Measurements from ENCODE around the gene HSFX1.
"Not testable (repeated sequence)": the region's sequence is repeated elsewhere in the genome, so short reads cannot be mapped to it uniquely, and the experiment has no call there.

DNA sequence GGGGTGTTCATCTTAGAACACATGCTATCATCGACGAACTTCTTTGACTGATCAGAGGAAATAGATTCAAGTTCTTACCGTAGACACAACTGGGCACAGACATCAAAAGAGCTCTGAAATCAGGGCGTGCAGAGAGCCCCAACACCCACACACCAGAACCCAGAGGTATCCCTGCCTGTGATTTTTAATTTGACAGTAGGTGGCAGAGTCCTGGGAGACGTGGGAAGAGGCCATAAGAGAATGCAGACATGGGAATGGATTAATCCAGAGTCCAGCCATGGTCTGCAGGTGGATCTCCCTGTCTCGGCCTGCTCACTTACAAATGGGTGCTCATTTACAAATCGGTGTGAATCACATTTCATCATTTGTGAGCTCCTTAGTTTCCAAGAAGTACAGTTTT is 4.1 kb downstream of the HSFX1 start:
- TF ChIP-seq, protein P1, sequence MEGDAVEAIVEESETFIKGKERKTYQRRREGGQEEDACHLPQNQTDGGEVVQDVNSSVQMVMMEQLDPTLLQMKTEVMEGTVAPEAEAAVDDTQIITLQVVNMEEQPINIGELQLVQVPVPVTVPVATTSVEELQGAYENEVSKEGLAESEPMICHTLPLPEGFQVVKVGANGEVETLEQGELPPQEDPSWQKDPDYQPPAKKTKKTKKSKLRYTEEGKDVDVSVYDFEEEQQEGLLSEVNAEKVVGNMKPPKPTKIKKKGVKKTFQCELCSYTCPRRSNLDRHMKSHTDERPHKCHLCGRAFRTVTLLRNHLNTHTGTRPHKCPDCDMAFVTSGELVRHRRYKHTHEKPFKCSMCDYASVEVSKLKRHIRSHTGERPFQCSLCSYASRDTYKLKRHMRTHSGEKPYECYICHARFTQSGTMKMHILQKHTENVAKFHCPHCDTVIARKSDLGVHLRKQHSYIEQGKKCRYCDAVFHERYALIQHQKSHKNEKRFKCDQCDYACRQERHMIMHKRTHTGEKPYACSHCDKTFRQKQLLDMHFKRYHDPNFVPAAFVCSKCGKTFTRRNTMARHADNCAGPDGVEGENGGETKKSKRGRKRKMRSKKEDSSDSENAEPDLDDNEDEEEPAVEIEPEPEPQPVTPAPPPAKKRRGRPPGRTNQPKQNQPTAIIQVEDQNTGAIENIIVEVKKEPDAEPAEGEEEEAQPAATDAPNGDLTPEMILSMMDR (IDR thresholded peaks at IDR 0.05): not testable (repeated sequence)
- TF ChIP-seq POLR2A (IDR thresholded peaks at IDR 0.05): not testable (repeated sequence)
